ENCODE measurements around the gene TARP.
"Not testable (repeated sequence)": the region's sequence is repeated elsewhere in the genome, so short reads cannot be mapped to it uniquely, and the experiment has no call there.

Gene TARP

DNA sequence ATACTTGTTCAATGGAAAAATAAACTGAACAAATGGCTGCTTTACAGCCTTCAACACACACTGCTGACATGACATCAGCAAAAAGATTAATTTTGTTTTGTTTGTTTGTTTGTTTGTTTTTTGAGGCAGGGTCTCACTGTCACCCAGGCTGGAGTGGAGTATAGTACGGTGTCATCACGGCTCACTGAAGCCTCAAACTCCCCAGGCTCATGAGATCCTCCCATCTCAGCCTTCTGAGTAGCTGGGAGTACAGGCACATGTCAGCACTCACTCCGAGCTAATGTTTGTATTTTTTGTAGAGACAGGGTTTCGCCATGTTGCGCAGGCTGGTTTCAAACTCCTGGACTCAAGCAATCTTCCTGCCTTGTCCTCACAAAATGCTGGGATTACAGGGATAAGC lies 10.9 kb downstream of the TARP start:
- TF ChIP-seq, protein P1, sequence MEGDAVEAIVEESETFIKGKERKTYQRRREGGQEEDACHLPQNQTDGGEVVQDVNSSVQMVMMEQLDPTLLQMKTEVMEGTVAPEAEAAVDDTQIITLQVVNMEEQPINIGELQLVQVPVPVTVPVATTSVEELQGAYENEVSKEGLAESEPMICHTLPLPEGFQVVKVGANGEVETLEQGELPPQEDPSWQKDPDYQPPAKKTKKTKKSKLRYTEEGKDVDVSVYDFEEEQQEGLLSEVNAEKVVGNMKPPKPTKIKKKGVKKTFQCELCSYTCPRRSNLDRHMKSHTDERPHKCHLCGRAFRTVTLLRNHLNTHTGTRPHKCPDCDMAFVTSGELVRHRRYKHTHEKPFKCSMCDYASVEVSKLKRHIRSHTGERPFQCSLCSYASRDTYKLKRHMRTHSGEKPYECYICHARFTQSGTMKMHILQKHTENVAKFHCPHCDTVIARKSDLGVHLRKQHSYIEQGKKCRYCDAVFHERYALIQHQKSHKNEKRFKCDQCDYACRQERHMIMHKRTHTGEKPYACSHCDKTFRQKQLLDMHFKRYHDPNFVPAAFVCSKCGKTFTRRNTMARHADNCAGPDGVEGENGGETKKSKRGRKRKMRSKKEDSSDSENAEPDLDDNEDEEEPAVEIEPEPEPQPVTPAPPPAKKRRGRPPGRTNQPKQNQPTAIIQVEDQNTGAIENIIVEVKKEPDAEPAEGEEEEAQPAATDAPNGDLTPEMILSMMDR (IDR thresholded peaks at IDR 0.05): no peak
- DNase-seq (no peak), ATAC-seq (no peak)
- no peaks in the 10 kb centered on the region for H3K36me3 ChIP-seq (ENCODE audit: low read depth)
- no peaks in the 10 kb centered on the region for H3K9me3 ChIP-seq
- no peaks in the 10 kb centered on the region for H3K4me1 ChIP-seq (ENCODE audit: low read depth)
- intact Hi-C loops (cut with DNase I, micrococcal nuclease): no loop called here
- H3K4me3 ChIP-seq: no peak overlapping the region

DNA sequence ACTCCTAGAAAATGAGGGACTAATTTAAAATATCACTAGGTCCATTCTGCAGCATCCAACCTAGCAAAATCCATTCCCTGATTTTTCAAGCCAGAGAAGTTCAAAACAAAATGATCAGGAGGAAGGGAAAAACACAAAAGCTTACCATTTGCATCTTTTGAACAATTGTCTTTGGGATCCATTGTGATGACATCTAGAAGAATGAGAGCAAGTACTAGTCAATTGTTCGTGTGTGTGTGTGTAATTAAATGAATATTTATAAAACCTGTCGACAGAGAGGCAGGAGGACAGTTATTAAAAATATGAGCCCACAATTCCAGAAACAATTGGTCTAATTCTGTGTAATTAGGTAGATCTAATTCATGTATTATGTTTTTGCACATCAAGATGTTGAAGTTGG lies 11.4 kb downstream of the TARP start:
- H3K36me3 ChIP-seq (ENCODE audit: low read depth); H3K4me3 ChIP-seq; intact Hi-C loops (cut with DNase I, micrococcal nuclease); ATAC-seq; DNase-seq; H3K4me1 ChIP-seq (ENCODE audit: low read depth); H3K9me3 ChIP-seq: not testable (repeated sequence)

DNA sequence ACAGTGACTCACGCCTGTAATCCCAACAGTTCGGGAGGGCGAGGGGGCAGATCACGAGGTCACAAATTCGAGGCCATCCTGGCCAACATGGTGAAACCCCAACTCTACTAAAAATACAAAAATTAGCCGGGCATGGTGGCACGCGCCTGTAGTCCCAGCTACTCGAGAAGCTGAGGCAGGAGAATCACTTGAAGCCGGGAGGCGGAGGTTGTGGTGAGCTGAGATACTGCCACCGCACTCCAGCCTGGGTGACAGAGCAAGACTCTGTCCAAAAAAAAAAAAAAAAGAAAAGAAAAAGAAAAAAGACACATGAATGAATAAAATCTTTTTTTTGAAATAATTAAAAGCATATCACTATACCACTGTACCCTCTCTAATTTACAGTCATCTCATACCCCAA lies 11.8 kb downstream of the TARP start:
- H3K9me3 ChIP-seq; ATAC-seq; DNase-seq; H3K4me3 ChIP-seq; intact Hi-C loops (cut with DNase I, micrococcal nuclease); H3K36me3 ChIP-seq (ENCODE audit: low read depth); H3K4me1 ChIP-seq (ENCODE audit: low read depth): not testable (repeated sequence)

DNA sequence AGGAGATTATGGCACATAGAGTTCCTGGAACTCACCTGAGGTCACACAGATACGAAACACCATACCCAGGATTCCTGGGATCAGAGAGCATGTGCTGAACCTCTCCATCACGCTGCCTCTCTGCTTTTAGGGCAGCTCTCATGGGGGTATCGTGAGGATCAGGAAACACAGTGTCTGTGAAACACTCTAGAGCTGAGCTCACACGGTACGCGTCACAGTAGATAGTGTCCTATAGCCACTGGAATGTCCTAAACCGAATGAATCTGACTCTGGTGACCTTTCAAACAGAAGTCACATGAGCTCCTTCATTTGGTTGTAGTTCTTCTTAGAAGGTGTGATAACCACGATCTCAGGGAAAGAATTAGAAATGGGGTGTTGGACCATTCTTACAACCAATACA lies 14.3 kb downstream of the TARP start:
- H3K9me3 ChIP-seq; H3K4me1 ChIP-seq (ENCODE audit: low read depth); H3K4me3 ChIP-seq; H3K36me3 ChIP-seq (ENCODE audit: low read depth); intact Hi-C loops (cut with DNase I, micrococcal nuclease); DNase-seq; ATAC-seq: not testable (repeated sequence)

DNA sequence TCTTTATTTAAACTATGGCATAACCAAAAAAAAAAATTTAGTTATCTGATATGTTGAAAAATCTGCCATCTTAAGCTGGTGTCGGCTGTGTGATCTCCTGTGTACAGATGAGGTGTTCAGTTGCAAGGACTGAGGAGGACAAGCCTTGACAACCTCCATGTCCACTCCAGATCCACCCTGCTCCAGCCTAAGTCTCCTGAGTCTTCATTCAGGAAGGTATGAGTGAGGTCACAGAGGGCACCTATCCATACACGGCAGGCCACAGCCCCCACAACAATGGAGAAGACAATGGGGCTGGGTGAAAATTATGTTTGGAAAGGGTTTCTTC lies 16.1 kb downstream of the TARP start:
- intact Hi-C loops (cut with DNase I, micrococcal nuclease): no loop called here
- TF ChIP-seq, protein P1 (IDR thresholded peaks at IDR 0.05): no peak
- Histone ChIP-seq H3K9me3 (no peaks in the 10 kb centered on the region), H3K4me3 (no peak overlapping the region), H3K4me1 (ENCODE audit: low read depth) (no peaks in the 10 kb centered on the region), H3K36me3 (ENCODE audit: low read depth) (no peaks in the 10 kb centered on the region)
- ATAC-seq (no peak), DNase-seq (no peak)

DNA sequence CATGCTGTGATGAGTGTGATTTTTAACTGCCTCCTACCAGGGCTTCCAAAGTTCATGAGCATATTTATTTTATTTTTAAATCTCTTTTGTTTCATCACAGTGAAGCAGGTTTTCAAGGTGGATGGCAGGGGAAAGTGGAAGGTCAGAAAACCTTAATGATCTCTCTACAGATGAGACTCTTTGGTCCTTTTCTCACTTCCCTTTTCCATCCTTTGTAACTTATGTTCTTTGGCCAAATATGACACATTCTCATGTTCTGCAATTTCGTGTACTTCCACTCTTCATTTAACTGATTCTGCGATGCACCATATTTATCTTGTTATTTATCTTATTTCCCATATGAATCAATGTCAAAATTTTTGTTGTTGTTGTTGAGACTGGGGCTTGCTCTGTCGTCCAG lies 23.6 kb downstream of the TARP start:
- intact Hi-C loops (cut with DNase I, micrococcal nuclease): not testable (repeated sequence)

DNA sequence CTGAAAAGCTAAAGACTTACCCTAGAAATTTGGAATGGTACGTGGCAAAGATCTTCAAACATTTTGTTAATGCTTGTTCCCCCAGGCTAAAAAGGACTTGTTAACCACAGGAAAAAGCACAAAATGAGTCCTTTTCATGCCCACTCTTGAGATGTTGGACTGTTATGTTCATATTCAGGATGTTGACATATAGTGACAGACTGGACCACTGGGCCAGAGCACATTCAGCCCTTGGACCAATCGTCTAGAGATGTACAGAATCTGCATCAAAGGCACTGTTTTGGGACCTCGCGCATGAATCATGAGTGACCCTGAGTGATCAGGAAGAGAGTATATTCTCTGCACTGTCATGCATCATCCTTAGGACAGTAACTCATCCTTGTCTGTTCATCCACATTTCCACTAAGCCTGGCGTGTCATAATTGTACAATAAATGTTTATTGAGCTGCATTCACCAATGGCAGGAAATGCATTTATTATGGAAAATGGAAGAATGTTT lies 25.3 kb downstream of the TARP start:
- TF ChIP-seq, protein P1 (IDR thresholded peaks at IDR 0.05): no peak
- DNase-seq: no peak
- no peak for ATAC-seq
- no peaks in the 10 kb centered on the region for H3K36me3 ChIP-seq (ENCODE audit: low read depth)
- intact Hi-C loops (cut with DNase I, micrococcal nuclease): no loop called here
- no peak overlapping the region for H3K4me3 ChIP-seq
- H3K9me3 ChIP-seq: no peaks in the 10 kb centered on the region
- H3K4me1 ChIP-seq (ENCODE audit: low read depth): no peaks in the 10 kb centered on the region

More for the DNA sequence above, 23.6 kb downstream of the TARP start:
- H3K36me3 ChIP-seq (ENCODE audit: low read depth); H3K4me1 ChIP-seq (ENCODE audit: low read depth); ATAC-seq; DNase-seq; H3K4me3 ChIP-seq; H3K9me3 ChIP-seq: not testable (repeated sequence)

DNA sequence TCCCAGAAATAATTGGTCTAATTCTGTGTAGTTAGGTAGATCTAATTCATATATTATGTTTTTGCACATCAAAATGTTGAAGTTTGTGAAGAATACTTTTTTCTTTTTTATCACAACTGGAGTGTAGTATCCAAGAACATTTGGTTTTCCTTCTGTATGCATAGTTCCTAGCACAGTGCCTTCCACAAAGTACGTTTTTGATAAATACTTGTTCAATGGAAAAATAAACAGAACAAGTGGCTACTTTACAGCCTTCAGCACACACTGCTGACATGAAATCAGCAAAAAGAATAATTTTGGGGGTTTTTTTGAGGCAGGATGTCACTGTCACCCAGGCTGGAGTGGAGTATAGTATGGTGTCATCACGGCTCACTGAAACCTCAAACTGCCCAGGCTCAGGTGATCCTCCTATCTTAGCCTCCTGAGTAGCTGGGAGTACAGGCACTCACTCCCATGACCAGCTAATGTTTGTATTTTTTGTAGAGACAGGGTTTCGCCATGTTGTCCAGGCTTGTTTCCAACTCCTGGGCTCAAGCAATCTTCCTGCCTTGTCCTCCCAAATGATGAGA lies 27.9 kb downstream of the TARP start:
- H3K4me1 ChIP-seq (ENCODE audit: low read depth): no peaks in the 10 kb centered on the region
- intact Hi-C loops (cut with DNase I, micrococcal nuclease): no loop called here
- no peaks in the 10 kb centered on the region for H3K9me3 ChIP-seq
- ATAC-seq: no peak
- no peak for DNase-seq
- TF ChIP-seq, protein P1 (IDR thresholded peaks at IDR 0.05): no peak
- no peak overlapping the region for H3K4me3 ChIP-seq
- no peaks in the 10 kb centered on the region for H3K36me3 ChIP-seq (ENCODE audit: low read depth)
